Testis (tissue), 3 donors: ENCODE measurements around the gene PCNT. TPM values are rescaled to one million over a fixed set of nuclear protein-coding genes. Genes with fewer than 3 reads are reported as not detected.
A peak's percentile ranks its signal among the peaks of the same experiment; 100 is the strongest.

ENCODE experiments used
- DNase-seq: peaks from one replicate; pipeline ENCODE4 v3.0.0-alpha.2; 2019
- H3K27ac ChIP-seq, 2 donors: fragments of 200-600 bp; sonication (generic); one replicate each; pipeline ENCODE4 v1.5.1; 2019
- H3K27me3 ChIP-seq: fragments of 200-600 bp; sonication (generic); one replicate; pipeline ENCODE4 v1.5.1; 2019
- H3K36me3 ChIP-seq: fragments of 200-600 bp; sonication (generic); one replicate; pipeline ENCODE4 v1.5.1; 2017; ENCODE audit warnings: low read depth; ENCODE audit errors: missing control alignments
- H3K4me1 ChIP-seq: fragments of 200-600 bp; sonication (generic); one replicate; pipeline ENCODE4 v1.5.1; 2019
- H3K4me3 ChIP-seq, 2 donors: fragments of 200-600 bp; sonication (generic); one replicate each; pipeline ENCODE4 v1.5.1; 2017 to 2019
- H3K9me3 ChIP-seq: fragments of 200-600 bp; sonication (generic); one replicate; pipeline ENCODE4 v1.5.1; 2017
- CTCF ChIP-seq, 3 experiments: fragments of 450-650 bp in 2 of 3; fragments of 200-600 bp in 1 of 3; sonication (generic) in 1 of 3; IDR thresholded peaks; one replicate each; pipeline ENCODE4 v1.5.1; 2016 to 2019; ENCODE audit warnings: antibody characterized with exemption in 3 of 3, mild to moderate bottlenecking in 2 of 3, moderate library complexity in 1 of 3
- POLR2A ChIP-seq: fragments of 450-650 bp; IDR thresholded peaks from one replicate; pipeline ENCODE4 v1.6.1; 2017; ENCODE audit warnings: antibody characterized with exemption, mild to moderate bottlenecking, moderate library complexity
- WGBS, 2 donors: methylation state at CpG; one replicate each; pipeline ENCODE4 v1.1.5; 2018; 5-methylcytosine and 5-hydroxymethylcytosine counted together
- intact Hi-C: fragments of 100-400 bp; cut with DNase I; formaldehyde crosslinking; loops from one replicate; pipeline ENCODE4 v1.15.1; 2023; ENCODE audit warnings: low total_unique reads
- polyA plus RNA-seq: library from polyadenylated mRNA; stranded (reverse); fragments of 350-450 nt; fragmentation: Illumina TruSeq; extraction: RNeasy Lipid Tissue Mini Kit (QIAGEN cat#74804); gene quantifications from one replicate; pipeline ENCODE4 v1.2.3, GENCODE V29; 2014; ENCODE audit warnings: low read depth, low replicate concordance; ENCODE audit not compliant: insufficient read depth
- total RNA-seq, 2 donors: library from RNA; depleted of rRNA; stranded (reverse); fragments of >200 nt; gene quantifications; one replicate each; pipeline ENCODE4 v1.2.3, GENCODE V29; 2016

Gene PCNT
- total and polyA plus RNA-seq, 3 donors from 2014 or later: 44.7 to 169 (median 116) TPM

GRCh38 chr21:46295996-46296752 is 27.8 kb upstream of the PCNT start:
- peaks cover 11% of the 10 kb centered on the region for H3K4me1 ChIP-seq
- no peaks in the 10 kb centered on the region for H3K36me3 ChIP-seq
- TF ChIP-seq POLR2A (no peak), CTCF (IDR thresholded peaks at IDR 0.05) (no peak)
- no peaks in the 10 kb centered on the region for H3K9me3 ChIP-seq
- DNase-seq: peak; percentile 88
- peak overlapping the region in 1 of 2 donors; percentile 61 for H3K27ac ChIP-seq
- whole genome bisulfite sequencing, 2 donors: 33 to 37% methylated on average over 11 to 29 of the region's 29 CpGs
- peak overlapping the region in 1 of 2 donors; percentile 40 for H3K4me3 ChIP-seq
- H3K27me3 ChIP-seq: no peaks in the 10 kb centered on the region
- intact Hi-C loops: no loop called here

- H3K36me3 ChIP-seq: no peaks in the 10 kb centered on the region
- TF ChIP-seq CTCF (IDR thresholded peaks at IDR 0.05) (no peak), POLR2A (no peak)
- H3K27me3 ChIP-seq: no peaks in the 10 kb centered on the region
- peaks cover 11% of the 10 kb centered on the region for H3K4me1 ChIP-seq
- WGBS, 2 donors: 5 to 6% methylated on average over 32 to 74 of the region's 84 CpGs
- intact Hi-C loops: no loop called here
- H3K9me3 ChIP-seq: no peaks in the 10 kb centered on the region
- H3K27ac ChIP-seq: peak overlapping the region; percentile 79
- H3K4me3 ChIP-seq: peak overlapping the region; percentile 37 to 40
- peak; percentile 32 for DNase-seq
Observed at GRCh38 chr21:46297338-46298271, 26.4 kb upstream of the PCNT start.

GRCh38 chr21:46299167-46299566 is 24.8 kb upstream of the PCNT start:
- WGBS, 2 donors: 85 to 95% methylated on average over 8 to 9 of the region's 9 CpGs
- no peak for DNase-seq
- H3K27ac ChIP-seq: no peak overlapping the region
- intact Hi-C loops: no loop called here
- H3K36me3 ChIP-seq: no peaks in the 10 kb centered on the region
- H3K9me3 ChIP-seq: no peaks in the 10 kb centered on the region
- no peak overlapping the region for H3K4me3 ChIP-seq
- TF ChIP-seq CTCF (IDR thresholded peaks at IDR 0.05) (no peak), POLR2A (no peak)
- no peaks in the 10 kb centered on the region for H3K27me3 ChIP-seq
- peaks cover 11% of the 10 kb centered on the region for H3K4me1 ChIP-seq

GRCh38 chr21:46301759-46302158 is 22.2 kb upstream of the PCNT start:
- Histone ChIP-seq H3K36me3 (no peaks in the 10 kb centered on the region), H3K27me3 (no peaks in the 10 kb centered on the region), H3K27ac (no peak overlapping the region), H3K4me3 (no peak overlapping the region), H3K9me3 (no peaks in the 10 kb centered on the region), H3K4me1 (peaks cover 11% of the 10 kb centered on the region)
- intact Hi-C loops: no loop called here
- TF ChIP-seq POLR2A (no peak), CTCF (IDR thresholded peaks at IDR 0.05) (no peak)
- 80 to 95% methylated on average over 2 to 13 of the region's 14 CpGs for WGBS, 2 donors
- no peak for DNase-seq
